ENCODE measurements around the gene FAM227A. TPM values are rescaled to one million over a fixed set of nuclear protein-coding genes. Genes with fewer than 3 reads are reported as not detected.

Gene FAM227A
- total and polyA plus RNA-seq, 2 of the 8 experiments (the other 6 are each of a cell fraction or from before 2014, with no cell fraction given), result 2.1 to 3.9 TPM

- TF ChIP-seq NRF1 (IDR thresholded peaks at IDR 0.05; ENCODE audit: low read depth, low read length) (no peak), ASH2L (IDR thresholded peaks at IDR 0.05; ENCODE audit: low read length) (no peak), BACH1 (IDR thresholded peaks at IDR 0.05; ENCODE audit: low read length) (0 out of 2 replicates have a peak, but pooled peaks have one; percentile 8), ZNF274 (IDR thresholded peaks at IDR 0.05; ENCODE audit: borderline replicate concordance, extremely low read depth, low read length) (no peak), MAX (IDR thresholded peaks at IDR 0.05) (no peak), TBP (IDR thresholded peaks at IDR 0.05; ENCODE audit: low read depth, low read length) (peak; percentile 90), PHF8 (conservative IDR thresholded peaks at IDR 0.05; ENCODE audit: low read depth, low read length) (peak; percentile 94; the same call in 1 of the 2 replicates), POU5F1 (IDR thresholded peaks at IDR 0.05; ENCODE audit: low read depth, low read length) (no peak), FOSL1 (IDR thresholded peaks at IDR 0.05; ENCODE audit: insufficient read depth, low read depth, low read length) (no peak), ATF3 (IDR thresholded peaks at IDR 0.05; ENCODE audit: insufficient read depth, low read depth, low read length) (no peak)
Observed at GRCh38 chr22:38705235-38706100, 49.3 kb upstream of the FAM227A start, which contains the start of gene GTPBP1 (continued).
